HL-60 (cell line): Measurements from ENCODE around the gene IARS1.
A peak's percentile ranks its signal among the peaks of the same experiment; 100 is the strongest.

Experiments
- DNase-seq, 2 experiments: peaks; one replicate each; pipeline ENCODE4 v3.0.0-alpha.2; 2010 to 2020; ENCODE audit warnings: low read depth in 1 of 2, low spot score in 1 of 2
- H3K27ac ChIP-seq: fragments of 250-450 bp; sonication (Bioruptor Pico); replicated peaks from 2 replicates; pipeline ENCODE4 v1.5.1; 2020; ENCODE audit warnings: mild to moderate bottlenecking, moderate library complexity
- H3K27me3 ChIP-seq: fragments of 250-450 bp; sonication (Bioruptor Pico); 2 replicates; pipeline ENCODE4 v1.5.1; 2021; ENCODE audit warnings: mild to moderate bottlenecking, moderate library complexity; ENCODE audit not compliant: insufficient read depth, poor library complexity, severe bottlenecking
- H3K4me3 ChIP-seq: replicated peaks from 2 replicates; pipeline ENCODE4 v1.5.1; 2011; ENCODE audit warnings: mild to moderate bottlenecking, control low read depth, low read length; ENCODE audit not compliant: insufficient read depth
- CTCF ChIP-seq: IDR thresholded peaks from one replicate; pipeline ENCODE4 v1.5.1; 2011; ENCODE audit warnings: low read length, control low read depth, inconsistent platforms; ENCODE audit not compliant: insufficient read depth
- GABPA ChIP-seq: IDR thresholded peaks from 2 replicates; pipeline ENCODE4 v1.6.1; 2012; ENCODE audit warnings: low read depth
- POLR2AphosphoS5 ChIP-seq: IDR thresholded peaks from 2 replicates; pipeline ENCODE4 v1.6.1; 2012; ENCODE audit warnings: low read depth
- REST ChIP-seq: IDR thresholded peaks from 2 replicates; pipeline ENCODE4 v1.6.1; 2012; ENCODE audit warnings: low read depth; ENCODE audit not compliant: insufficient replicate concordance
- SPI1 ChIP-seq: IDR thresholded peaks from 2 replicates; pipeline ENCODE4 v1.6.1; 2012; ENCODE audit warnings: low read depth, mild to moderate bottlenecking, borderline replicate concordance

IARS1 gene

GRCh38 chr9:92298036-92298435 lies 4.5 kb upstream of the IARS1 start:
- no peak for TF ChIP-seq REST
- no peak for TF ChIP-seq SPI1
- TF ChIP-seq CTCF = no peak
- no peak for TF ChIP-seq POLR2AphosphoS5
- TF ChIP-seq GABPA = no peak
- H3K27ac ChIP-seq = no peak overlapping the region
- no peak for DNase-seq
- no peak overlapping the region for H3K4me3 ChIP-seq
- no peaks in the 10 kb centered on the region for H3K27me3 ChIP-seq

GRCh38 chr9:92297611-92298010 lies 4.1 kb upstream of the IARS1 start:
- no peak for DNase-seq
- no peak overlapping the region for H3K4me3 ChIP-seq
- no peak for TF ChIP-seq CTCF
- no peak for TF ChIP-seq GABPA
- TF ChIP-seq REST = no peak
- H3K27me3 ChIP-seq = no peaks in the 10 kb centered on the region
- H3K27ac ChIP-seq = no peak overlapping the region

- no peak overlapping the region for H3K4me3 ChIP-seq
- DNase-seq = peak; percentile 37 to 48
- H3K27me3 ChIP-seq = no peaks in the 10 kb centered on the region
- TF ChIP-seq GABPA (no peak), SPI1 (no peak), CTCF (no peak), REST (no peak), POLR2AphosphoS5 (no peak)
- peak overlapping the region; percentile 89 for H3K27ac ChIP-seq
These were observed 2.3 kb upstream of the IARS1 start for GRCh38 chr9:92295827-92296258.
